ENCODE measurements around the gene NDUFB1. TPM values are rescaled to one million over a fixed set of nuclear protein-coding genes. Genes with fewer than 3 reads are reported as not detected.
A peak's percentile ranks its signal among the peaks of the same experiment; 100 is the strongest.

The NDUFB1 gene
- total and polyA plus RNA-seq, 2 of the 13 experiments (the other 11 are each of a cell fraction or from before 2014, with no cell fraction given), result 181 to 281 TPM

DNA sequence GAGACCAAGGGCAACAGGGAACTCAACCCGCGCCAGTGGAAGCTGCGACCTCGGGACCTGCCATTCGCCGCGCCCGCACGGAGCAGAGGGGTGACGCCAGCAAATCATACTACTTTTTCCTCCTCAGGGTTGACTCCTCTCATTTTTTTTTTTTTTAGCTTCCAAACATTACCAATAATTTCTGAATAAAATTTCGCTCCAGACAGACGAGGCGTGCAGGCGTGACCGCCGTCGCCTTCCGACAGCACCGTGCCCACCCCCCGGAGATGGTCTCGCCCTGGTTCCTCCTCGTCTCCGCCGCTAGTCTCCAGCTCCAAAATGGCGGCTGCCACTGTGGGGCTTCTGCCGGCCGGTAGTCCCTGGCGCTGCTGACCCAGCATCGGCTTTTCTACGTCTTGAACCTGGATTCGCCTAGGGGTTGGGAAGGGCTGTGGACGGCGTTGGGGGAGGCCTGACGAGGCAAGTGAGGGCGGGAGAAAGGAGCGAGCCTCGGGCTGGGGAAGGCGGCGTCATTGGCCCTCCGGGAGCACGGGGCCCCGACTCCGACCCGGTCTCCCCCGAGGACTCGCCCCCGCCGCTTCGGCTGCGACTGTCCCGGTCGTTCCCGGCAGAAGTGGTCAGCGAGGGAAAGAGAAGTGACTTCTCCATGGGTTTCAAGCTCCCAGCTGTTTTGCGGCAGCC is at the start of gene NDUFB1, which contains the start of gene CPSF2 (continued):
- TF ChIP-seq, protein P1, sequence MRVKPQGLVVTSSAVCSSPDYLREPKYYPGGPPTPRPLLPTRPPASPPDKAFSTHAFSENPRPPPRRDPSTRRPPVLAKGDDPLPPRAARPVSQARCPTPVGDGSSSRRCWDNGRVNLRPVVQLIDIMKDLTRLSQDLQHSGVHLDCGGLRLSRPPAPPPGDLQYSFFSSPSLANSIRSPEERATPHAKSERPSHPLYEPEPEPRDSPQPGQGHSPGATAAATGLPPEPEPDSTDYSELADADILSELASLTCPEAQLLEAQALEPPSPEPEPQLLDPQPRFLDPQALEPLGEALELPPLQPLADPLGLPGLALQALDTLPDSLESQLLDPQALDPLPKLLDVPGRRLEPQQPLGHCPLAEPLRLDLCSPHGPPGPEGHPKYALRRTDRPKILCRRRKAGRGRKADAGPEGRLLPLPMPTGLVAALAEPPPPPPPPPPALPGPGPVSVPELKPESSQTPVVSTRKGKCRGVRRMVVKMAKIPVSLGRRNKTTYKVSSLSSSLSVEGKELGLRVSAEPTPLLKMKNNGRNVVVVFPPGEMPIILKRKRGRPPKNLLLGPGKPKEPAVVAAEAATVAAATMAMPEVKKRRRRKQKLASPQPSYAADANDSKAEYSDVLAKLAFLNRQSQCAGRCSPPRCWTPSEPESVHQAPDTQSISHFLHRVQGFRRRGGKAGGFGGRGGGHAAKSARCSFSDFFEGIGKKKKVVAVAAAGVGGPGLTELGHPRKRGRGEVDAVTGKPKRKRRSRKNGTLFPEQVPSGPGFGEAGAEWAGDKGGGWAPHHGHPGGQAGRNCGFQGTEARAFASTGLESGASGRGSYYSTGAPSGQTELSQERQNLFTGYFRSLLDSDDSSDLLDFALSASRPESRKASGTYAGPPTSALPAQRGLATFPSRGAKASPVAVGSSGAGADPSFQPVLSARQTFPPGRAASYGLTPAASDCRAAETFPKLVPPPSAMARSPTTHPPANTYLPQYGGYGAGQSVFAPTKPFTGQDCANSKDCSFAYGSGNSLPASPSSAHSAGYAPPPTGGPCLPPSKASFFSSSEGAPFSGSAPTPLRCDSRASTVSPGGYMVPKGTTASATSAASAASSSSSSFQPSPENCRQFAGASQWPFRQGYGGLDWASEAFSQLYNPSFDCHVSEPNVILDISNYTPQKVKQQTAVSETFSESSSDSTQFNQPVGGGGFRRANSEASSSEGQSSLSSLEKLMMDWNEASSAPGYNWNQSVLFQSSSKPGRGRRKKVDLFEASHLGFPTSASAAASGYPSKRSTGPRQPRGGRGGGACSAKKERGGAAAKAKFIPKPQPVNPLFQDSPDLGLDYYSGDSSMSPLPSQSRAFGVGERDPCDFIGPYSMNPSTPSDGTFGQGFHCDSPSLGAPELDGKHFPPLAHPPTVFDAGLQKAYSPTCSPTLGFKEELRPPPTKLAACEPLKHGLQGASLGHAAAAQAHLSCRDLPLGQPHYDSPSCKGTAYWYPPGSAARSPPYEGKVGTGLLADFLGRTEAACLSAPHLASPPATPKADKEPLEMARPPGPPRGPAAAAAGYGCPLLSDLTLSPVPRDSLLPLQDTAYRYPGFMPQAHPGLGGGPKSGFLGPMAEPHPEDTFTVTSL (CRISPR knock-in tag; IDR thresholded peaks at IDR 0.05; ENCODE audit: borderline replicate concordance), result peak; percentile 27; the same call in 1 of the 2 replicates
- TF ChIP-seq, protein P2, sequence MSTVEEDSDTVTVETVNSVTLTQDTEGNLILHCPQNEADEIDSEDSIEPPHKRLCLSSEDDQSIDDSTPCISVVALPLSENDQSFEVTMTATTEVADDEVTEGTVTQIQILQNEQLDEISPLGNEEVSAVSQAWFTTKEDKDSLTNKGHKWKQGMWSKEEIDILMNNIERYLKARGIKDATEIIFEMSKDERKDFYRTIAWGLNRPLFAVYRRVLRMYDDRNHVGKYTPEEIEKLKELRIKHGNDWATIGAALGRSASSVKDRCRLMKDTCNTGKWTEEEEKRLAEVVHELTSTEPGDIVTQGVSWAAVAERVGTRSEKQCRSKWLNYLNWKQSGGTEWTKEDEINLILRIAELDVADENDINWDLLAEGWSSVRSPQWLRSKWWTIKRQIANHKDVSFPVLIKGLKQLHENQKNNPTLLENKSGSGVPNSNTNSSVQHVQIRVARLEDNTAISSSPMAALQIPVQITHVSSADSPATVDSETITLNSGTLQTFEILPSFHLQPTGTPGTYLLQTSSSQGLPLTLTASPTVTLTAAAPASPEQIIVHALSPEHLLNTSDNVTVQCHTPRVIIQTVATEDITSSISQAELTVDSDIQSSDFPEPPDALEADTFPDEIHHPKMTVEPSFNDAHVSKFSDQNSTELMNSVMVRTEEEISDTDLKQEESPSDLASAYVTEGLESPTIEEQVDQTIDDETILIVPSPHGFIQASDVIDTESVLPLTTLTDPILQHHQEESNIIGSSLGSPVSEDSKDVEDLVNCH (CRISPR knock-in tag; IDR thresholded peaks at IDR 0.05), result no peak
- peak; percentile 70; the same call in 1 of the 2 replicates for TF ChIP-seq ZNF263 (CRISPR knock-in tag; IDR thresholded peaks at IDR 0.05)
- TF ChIP-seq ZNF781 (CRISPR knock-in tag; IDR thresholded peaks at IDR 0.05; ENCODE audit: borderline replicate concordance, not compliant biosample characterization), result peak; percentile 92
- no peak for TF ChIP-seq ZNF652 (CRISPR knock-in tag; IDR thresholded peaks at IDR 0.05; ENCODE audit: borderline replicate concordance, low read depth)
- no peak for TF ChIP-seq ZNF468 (CRISPR knock-in tag; IDR thresholded peaks at IDR 0.05)
- TF ChIP-seq, protein P3, sequence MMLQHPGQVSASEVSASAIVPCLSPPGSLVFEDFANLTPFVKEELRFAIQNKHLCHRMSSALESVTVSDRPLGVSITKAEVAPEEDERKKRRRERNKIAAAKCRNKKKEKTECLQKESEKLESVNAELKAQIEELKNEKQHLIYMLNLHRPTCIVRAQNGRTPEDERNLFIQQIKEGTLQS (CRISPR knock-in tag; IDR thresholded peaks at IDR 0.05), result no peak
- TF ChIP-seq, protein P4, sequence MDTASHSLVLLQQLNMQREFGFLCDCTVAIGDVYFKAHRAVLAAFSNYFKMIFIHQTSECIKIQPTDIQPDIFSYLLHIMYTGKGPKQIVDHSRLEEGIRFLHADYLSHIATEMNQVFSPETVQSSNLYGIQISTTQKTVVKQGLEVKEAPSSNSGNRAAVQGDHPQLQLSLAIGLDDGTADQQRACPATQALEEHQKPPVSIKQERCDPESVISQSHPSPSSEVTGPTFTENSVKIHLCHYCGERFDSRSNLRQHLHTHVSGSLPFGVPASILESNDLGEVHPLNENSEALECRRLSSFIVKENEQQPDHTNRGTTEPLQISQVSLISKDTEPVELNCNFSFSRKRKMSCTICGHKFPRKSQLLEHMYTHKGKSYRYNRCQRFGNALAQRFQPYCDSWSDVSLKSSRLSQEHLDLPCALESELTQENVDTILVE (CRISPR knock-in tag; IDR thresholded peaks at IDR 0.05), result no peak
- TF ChIP-seq, protein P5, sequence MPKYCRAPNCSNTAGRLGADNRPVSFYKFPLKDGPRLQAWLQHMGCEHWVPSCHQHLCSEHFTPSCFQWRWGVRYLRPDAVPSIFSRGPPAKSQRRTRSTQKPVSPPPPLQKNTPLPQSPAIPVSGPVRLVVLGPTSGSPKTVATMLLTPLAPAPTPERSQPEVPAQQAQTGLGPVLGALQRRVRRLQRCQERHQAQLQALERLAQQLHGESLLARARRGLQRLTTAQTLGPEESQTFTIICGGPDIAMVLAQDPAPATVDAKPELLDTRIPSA (CRISPR knock-in tag; IDR thresholded peaks at IDR 0.05; ENCODE audit: borderline replicate concordance), result no peak
- peak; percentile 83; the same call in 1 of the 2 replicates for TF ChIP-seq PCBP1 (IDR thresholded peaks at IDR 0.05; ENCODE audit: borderline replicate concordance, low read depth, low read length)
- no peak for TF ChIP-seq ZSCAN30 (CRISPR knock-in tag; IDR thresholded peaks at IDR 0.05)
- TF ChIP-seq ZNF761 (CRISPR knock-in tag; conservative IDR thresholded peaks at IDR 0.05), result no peak; the same call in 1 of the 2 replicates
- peak; percentile 87 for TF ChIP-seq ZNF772 (CRISPR knock-in tag; IDR thresholded peaks at IDR 0.05)
- TF ChIP-seq, protein P6, sequence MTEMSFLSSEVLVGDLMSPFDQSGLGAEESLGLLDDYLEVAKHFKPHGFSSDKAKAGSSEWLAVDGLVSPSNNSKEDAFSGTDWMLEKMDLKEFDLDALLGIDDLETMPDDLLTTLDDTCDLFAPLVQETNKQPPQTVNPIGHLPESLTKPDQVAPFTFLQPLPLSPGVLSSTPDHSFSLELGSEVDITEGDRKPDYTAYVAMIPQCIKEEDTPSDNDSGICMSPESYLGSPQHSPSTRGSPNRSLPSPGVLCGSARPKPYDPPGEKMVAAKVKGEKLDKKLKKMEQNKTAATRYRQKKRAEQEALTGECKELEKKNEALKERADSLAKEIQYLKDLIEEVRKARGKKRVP (CRISPR knock-in tag; IDR thresholded peaks at IDR 0.05), result no peak
- TF ChIP-seq TBX2 (CRISPR knock-in tag; IDR thresholded peaks at IDR 0.05; ENCODE audit: borderline replicate concordance), result peak; percentile 72

All from HepG2 (cell line).